Dermis microvascular lymphatic vessel endothelial cell (primary cell): ENCODE data around the gene DOK7. TPM values are rescaled to one million over a fixed set of nuclear protein-coding genes. Genes with fewer than 3 reads are reported as not detected.
A peak's percentile ranks its signal among the peaks of the same experiment; 100 is the strongest.

Experiments used
- DNase-seq, 2 donors: peaks; one replicate each; pipeline versions ENCODE4 v3.0.0 to v3.0.0-alpha.2; 2010; ENCODE audit warnings: low read depth in 2 of 2
- total RNA-seq: library from RNA; depleted of rRNA; stranded (reverse); fragments of >200 nt; gene quantifications from 2 replicates; pipeline ENCODE4 v1.2.1, GENCODE V29; 2014

The DOK7 gene
- total RNA-seq, 1 donor from 2014 or later, result not detected

GRCh38 chr4:3462321-3462789 lies 751 bp upstream of the DOK7 start:
- no peak for DNase-seq

- no peak for DNase-seq
Measured at GRCh38 chr4:3463556-3464348, 646 bp downstream of the DOK7 start.

- no peak for DNase-seq
Measured at GRCh38 chr4:3464349-3464905, 1.3 kb downstream of the DOK7 start.

GRCh38 chr4:3464911-3465697 lies 2.0 kb downstream of the DOK7 start:
- no peak for DNase-seq

- DNase-seq, result peak in 1 of 2 donors; percentile 13
Measured at GRCh38 chr4:3465698-3466671, 2.9 kb downstream of the DOK7 start.

- DNase-seq, result no peak
Measured at GRCh38 chr4:3466691-3467600, 3.8 kb downstream of the DOK7 start.

GRCh38 chr4:3467601-3468031 lies 4.5 kb downstream of the DOK7 start:
- DNase-seq, result no peak

GRCh38 chr4:3468154-3468553 lies 5.0 kb downstream of the DOK7 start:
- DNase-seq, result no peak

GRCh38 chr4:3468804-3469203 lies 5.7 kb downstream of the DOK7 start:
- DNase-seq, result no peak

GRCh38 chr4:3469386-3470243 lies 6.5 kb downstream of the DOK7 start:
- DNase-seq, result no peak

GRCh38 chr4:3470244-3471097 lies 7.4 kb downstream of the DOK7 start:
- peak in 1 of 2 donors; percentile 43 for DNase-seq

- no peak for DNase-seq
Measured at GRCh38 chr4:3471098-3471760, 8.1 kb downstream of the DOK7 start.

GRCh38 chr4:3471886-3472285 lies 8.8 kb downstream of the DOK7 start:
- no peak for DNase-seq

- no peak for DNase-seq
Measured at GRCh38 chr4:3472411-3473141, 9.5 kb downstream of the DOK7 start.

GRCh38 chr4:3473181-3473950 lies 10.3 kb downstream of the DOK7 start:
- no peak for DNase-seq
